Measurements from ENCODE around the gene TCF12.

TCF12 gene

GRCh38 chr15:57054204-57054750 lies 135.8 kb downstream of the TCF12 start:
- Histone ChIP-seq H3K27me3 (no peaks in the 10 kb centered on the region), H3K4me3 (ENCODE audit: low read depth, low read length) (no peak overlapping the region), H3K9me3 (no peaks in the 10 kb centered on the region), H3K36me3 (no peaks in the 10 kb centered on the region), H3K4me1 (peaks cover 11% of the 10 kb centered on the region)
- no peak for DNase-seq
- no peak for TF ChIP-seq CTCF (IDR thresholded peaks at IDR 0.05; ENCODE audit: low read depth, low read length)

GRCh38 chr15:57056357-57056756 lies 137.9 kb downstream of the TCF12 start:
- Histone ChIP-seq H3K4me1 (peaks cover 11% of the 10 kb centered on the region), H3K27me3 (no peaks in the 10 kb centered on the region), H3K9me3 (no peaks in the 10 kb centered on the region), H3K36me3 (no peaks in the 10 kb centered on the region), H3K4me3 (ENCODE audit: low read depth, low read length) (no peak overlapping the region)
- DNase-seq = no peak
- TF ChIP-seq CTCF (IDR thresholded peaks at IDR 0.05; ENCODE audit: low read depth, low read length) = no peak

GRCh38 chr15:57057134-57057930 lies 138.9 kb downstream of the TCF12 start:
- no peaks in the 10 kb centered on the region for H3K9me3 ChIP-seq
- H3K4me1 ChIP-seq = peaks cover 11% of the 10 kb centered on the region
- H3K36me3 ChIP-seq = no peaks in the 10 kb centered on the region
- DNase-seq = no peak
- H3K27me3 ChIP-seq = no peaks in the 10 kb centered on the region
- no peak for TF ChIP-seq CTCF (IDR thresholded peaks at IDR 0.05; ENCODE audit: low read depth, low read length)
- no peak overlapping the region for H3K4me3 ChIP-seq (ENCODE audit: low read depth, low read length)

GRCh38 chr15:57059026-57059660 lies 140.7 kb downstream of the TCF12 start:
- no peaks in the 10 kb centered on the region for H3K36me3 ChIP-seq
- H3K4me3 ChIP-seq (ENCODE audit: low read depth, low read length) = no peak overlapping the region
- peaks cover 3% of the 10 kb centered on the region; the same call in 1 of the 2 replicates for H3K4me1 ChIP-seq
- TF ChIP-seq CTCF (IDR thresholded peaks at IDR 0.05; ENCODE audit: low read depth, low read length) = no peak
- DNase-seq = no peak
- H3K9me3 ChIP-seq = no peaks in the 10 kb centered on the region
- no peaks in the 10 kb centered on the region for H3K27me3 ChIP-seq

- TF ChIP-seq CTCF (IDR thresholded peaks at IDR 0.05; ENCODE audit: low read depth, low read length) = no peak
- Histone ChIP-seq H3K4me3 (ENCODE audit: low read depth, low read length) (no peak overlapping the region), H3K9me3 (no peaks in the 10 kb centered on the region), H3K4me1 (no peaks in the 10 kb centered on the region; the same call in 1 of the 2 replicates), H3K27me3 (no peaks in the 10 kb centered on the region), H3K36me3 (no peaks in the 10 kb centered on the region)
- no peak for DNase-seq
Measured at GRCh38 chr15:57060799-57061198, 142.4 kb downstream of the TCF12 start.

GRCh38 chr15:57061281-57061680 lies 142.8 kb downstream of the TCF12 start:
- Histone ChIP-seq H3K4me1 (no peaks in the 10 kb centered on the region; the same call in 1 of the 2 replicates), H3K36me3 (no peaks in the 10 kb centered on the region), H3K4me3 (ENCODE audit: low read depth, low read length) (no peak overlapping the region), H3K9me3 (no peaks in the 10 kb centered on the region), H3K27me3 (no peaks in the 10 kb centered on the region)
- DNase-seq = no peak
- TF ChIP-seq CTCF (IDR thresholded peaks at IDR 0.05; ENCODE audit: low read depth, low read length) = no peak
